Kidney (tissue), 14 donors: Measurements from ENCODE around the gene NEMP1. TPM values are rescaled to one million over a fixed set of nuclear protein-coding genes. Genes with fewer than 3 reads are reported as not detected.

Source experiments
- DNase-seq, 5 donors: peaks; one replicate each; pipeline ENCODE4 v3.0.0-alpha.2; 2013 to 2020
- FAIRE-seq: peaks from 2 replicates; lab custom pipeline; 2012; peaks lifted over from hg19 to GRCh38; lab: Jason Lieb, UNC
- H3K27ac ChIP-seq, 2 donors: one replicate each; pipeline ENCODE4 v1.7.0; 2013; ENCODE audit warnings: low read depth in 2 of 2, low read length in 2 of 2, inconsistent platforms in 1 of 2
- H3K27me3 ChIP-seq: one replicate; pipeline ENCODE4 v1.7.1; 2013; ENCODE audit warnings: low read length, inconsistent platforms; ENCODE audit not compliant: control insufficient read depth, insufficient read depth
- H3K36me3 ChIP-seq, 3 donors: one replicate each; pipeline versions ENCODE4 v1.7.0 to v1.7.1; 2013; ENCODE audit warnings: low read length in 3 of 3, control low read depth in 1 of 3, inconsistent platforms in 1 of 3; ENCODE audit not compliant: insufficient read depth in 3 of 3, control insufficient read depth in 2 of 3
- H3K4me1 ChIP-seq, 3 donors: one replicate each; pipeline versions ENCODE4 v1.7.0 to v1.7.1; 2013; ENCODE audit warnings: low read length in 3 of 3, inconsistent platforms in 1 of 3, low read depth in 1 of 3; ENCODE audit not compliant: control insufficient read depth in 2 of 3, insufficient read depth in 2 of 3
- H3K4me3 ChIP-seq, 3 donors: one replicate each; pipeline versions ENCODE4 v1.7.0 to v1.8.1; 2013; ENCODE audit warnings: low read length in 3 of 3, control low read depth in 1 of 3, inconsistent platforms in 1 of 3
- H3K9ac ChIP-seq, 3 donors: one replicate each; pipeline versions ENCODE4 v1.7.0 to v1.7.1; 2013; ENCODE audit warnings: low read length in 3 of 3, control low read depth in 1 of 3, inconsistent platforms in 1 of 3
- H3K9me3 ChIP-seq, 3 donors: one replicate each; pipeline versions ENCODE4 v1.7.0 to v1.7.1; 2013; ENCODE audit warnings: low read length in 3 of 3, control low read depth in 1 of 3, inconsistent platforms in 1 of 3; ENCODE audit not compliant: control insufficient read depth in 2 of 3, insufficient read depth in 1 of 3
- intact Hi-C: fragments of 100-400 bp; cut with DNase I; formaldehyde crosslinking; loops from one replicate; pipeline ENCODE4 v1.11.1; 2022
- polyA plus RNA-seq: library from polyadenylated mRNA; stranded (reverse); fragments of 350-450 nt; fragmentation: Illumina TruSeq; extraction: RNeasy Lipid Tissue Mini Kit (QIAGEN cat#74804); gene quantifications from one replicate; pipeline ENCODE4 v1.2.3, GENCODE V29; 2014; ENCODE audit warnings: low read depth, low replicate concordance; ENCODE audit not compliant: insufficient read depth
- total RNA-seq: library from RNA; stranded (reverse); fragmentation: NEBNext Ultra II Directional; extraction: Animal tissue kit (Norgen Biotek cat#: 25700); gene quantifications from one replicate; pipeline ENCODE4 v1.2.1, GENCODE V29; 2021
- TF ChIP-seq, protein P1 (sequence below): IDR thresholded peaks from 3 replicates; pipeline ENCODE4 v1.5.1; 2012; ENCODE audit warnings: mild to moderate bottlenecking, moderate library complexity, borderline replicate concordance; ENCODE audit not compliant: insufficient read depth; ENCODE audit errors: extremely low read depth
- donor health status: control.
- donor health status: control.
- donor health status: control.
- donor health status: control.
- donor health status: control.
- donor health status: DM: yes; HTN: yes; CAD: no.
- donor health status: Normal renal cell carcinoma (clear cell type).

Gene NEMP1
- total and polyA plus RNA-seq, 2 donors from 2014 or later, result 2.1 to 10.3 TPM

GRCh38 chr12:57008178-57008577, 70.4 kb downstream of the NEMP1 start:
- Histone ChIP-seq H3K9me3 (no peaks in the 10 kb centered on the region), H3K36me3 (peaks cover 1 to 14% (median 6%) of the 10 kb centered on the region in 3 donors), H3K27me3 (no peaks in the 10 kb centered on the region), H3K4me1 (peaks cover 0 to 9% (median 8%) of the 10 kb centered on the region in 3 donors), H3K4me3 (no peak overlapping the region), H3K27ac (no peak overlapping the region), H3K9ac (no peak overlapping the region)
- DNase-seq (peak in 3 of 5 donors; percentile 23 to 84 (median 78)), FAIRE-seq (no peak)
- TF ChIP-seq, protein P1, sequence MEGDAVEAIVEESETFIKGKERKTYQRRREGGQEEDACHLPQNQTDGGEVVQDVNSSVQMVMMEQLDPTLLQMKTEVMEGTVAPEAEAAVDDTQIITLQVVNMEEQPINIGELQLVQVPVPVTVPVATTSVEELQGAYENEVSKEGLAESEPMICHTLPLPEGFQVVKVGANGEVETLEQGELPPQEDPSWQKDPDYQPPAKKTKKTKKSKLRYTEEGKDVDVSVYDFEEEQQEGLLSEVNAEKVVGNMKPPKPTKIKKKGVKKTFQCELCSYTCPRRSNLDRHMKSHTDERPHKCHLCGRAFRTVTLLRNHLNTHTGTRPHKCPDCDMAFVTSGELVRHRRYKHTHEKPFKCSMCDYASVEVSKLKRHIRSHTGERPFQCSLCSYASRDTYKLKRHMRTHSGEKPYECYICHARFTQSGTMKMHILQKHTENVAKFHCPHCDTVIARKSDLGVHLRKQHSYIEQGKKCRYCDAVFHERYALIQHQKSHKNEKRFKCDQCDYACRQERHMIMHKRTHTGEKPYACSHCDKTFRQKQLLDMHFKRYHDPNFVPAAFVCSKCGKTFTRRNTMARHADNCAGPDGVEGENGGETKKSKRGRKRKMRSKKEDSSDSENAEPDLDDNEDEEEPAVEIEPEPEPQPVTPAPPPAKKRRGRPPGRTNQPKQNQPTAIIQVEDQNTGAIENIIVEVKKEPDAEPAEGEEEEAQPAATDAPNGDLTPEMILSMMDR, result peak; percentile 56
- intact Hi-C loops, result no loop called here

DNA sequence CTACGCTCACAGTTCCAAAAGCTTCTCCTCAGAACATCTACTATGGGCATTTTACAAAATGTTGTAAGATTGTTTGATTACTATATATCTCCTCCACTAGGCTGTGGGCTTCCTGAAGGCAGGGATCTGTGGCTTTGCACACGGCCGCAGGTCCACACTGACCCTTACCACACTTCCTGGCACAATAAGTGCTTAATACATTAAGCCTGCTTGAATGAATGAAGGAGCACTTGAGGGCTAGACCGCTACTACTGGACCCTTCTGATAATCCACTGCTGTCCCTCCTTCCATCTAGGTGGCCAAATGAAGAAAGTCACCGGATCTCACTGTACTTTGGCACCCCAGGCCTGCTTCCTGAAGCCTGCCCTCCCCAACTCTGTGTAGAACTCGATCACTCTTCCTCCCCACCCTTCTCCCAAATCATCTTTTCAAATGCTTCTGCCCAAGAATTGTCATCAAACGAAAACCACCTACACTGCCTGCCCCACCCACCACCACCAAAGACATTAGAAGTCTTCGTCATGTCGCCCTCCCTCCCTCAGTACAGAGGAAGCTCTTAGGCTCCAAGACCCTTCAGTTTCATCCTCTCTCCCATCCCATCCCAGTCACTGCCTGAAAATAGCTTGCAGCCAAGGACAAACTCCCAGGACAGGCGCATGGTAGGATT, 71.6 kb downstream of the NEMP1 start:
- peak overlapping the region in 2 of 3 donors; percentile 45 to 60 for H3K9ac ChIP-seq
- peaks cover 2 to 26% (median 9%) of the 10 kb centered on the region in 3 donors for H3K36me3 ChIP-seq
- no peak for FAIRE-seq
- H3K27me3 ChIP-seq, result no peaks in the 10 kb centered on the region
- TF ChIP-seq, protein P1, result no peak
- H3K4me1 ChIP-seq, result peaks cover 0 to 9% (median 8%) of the 10 kb centered on the region in 3 donors
- peak overlapping the region in 2 of 3 donors; percentile 66 to 67 for H3K4me3 ChIP-seq
- H3K27ac ChIP-seq, result peak overlapping the region in 1 of 2 donors; percentile 45
- H3K9me3 ChIP-seq, result no peaks in the 10 kb centered on the region
- DNase-seq, result no peak
- intact Hi-C loops, result no loop called here

DNA sequence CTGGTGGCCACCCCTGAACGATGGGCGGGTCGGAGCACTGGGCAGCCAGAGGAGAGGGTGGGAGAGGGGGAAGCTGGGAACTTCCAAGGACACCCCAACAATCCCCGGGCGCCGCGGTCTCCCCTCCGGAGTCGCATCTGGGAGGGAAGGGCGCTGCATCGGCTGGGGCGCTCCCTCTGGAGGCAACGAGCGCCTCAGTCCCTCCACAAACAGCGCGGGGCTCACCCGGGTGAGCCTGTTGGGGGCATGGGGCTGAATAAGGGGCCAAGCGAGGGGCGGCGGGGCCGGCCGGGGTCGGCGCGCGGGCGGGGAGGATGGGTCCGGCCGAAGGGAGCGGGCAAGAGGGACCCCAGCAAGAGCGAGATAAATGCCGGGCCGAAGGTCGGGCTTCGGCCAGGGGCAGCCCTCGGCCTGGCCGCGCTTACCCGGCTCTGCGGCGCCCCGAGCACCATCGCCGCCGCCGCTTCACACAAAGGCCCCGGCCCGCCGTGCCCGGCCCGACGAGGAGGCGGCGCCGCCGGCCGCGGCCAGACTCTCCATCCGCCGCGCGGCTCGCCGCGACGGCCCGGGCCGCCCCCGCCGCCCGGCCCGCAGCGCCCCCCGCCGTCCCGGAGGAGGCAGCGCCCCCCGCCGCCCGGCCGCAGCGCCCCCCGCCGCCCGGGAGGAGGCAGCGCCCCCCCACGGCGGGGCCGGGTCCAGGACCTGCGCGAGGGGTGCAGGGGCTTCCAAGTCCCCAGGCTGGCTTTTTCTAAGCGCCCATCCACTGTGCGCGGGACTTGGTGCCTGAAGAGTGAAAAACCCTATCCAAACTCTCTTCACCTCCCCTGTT, 72.4 kb downstream of the NEMP1 start, which contains the start of gene ZBTB39:
Gene ZBTB39 (minus strand): TSS at position 567 of the 829 bp plus-strand sequence. CDS start 1,629 bp downstream, outside the sequence.
- H3K27me3 ChIP-seq, result no peaks in the 10 kb centered on the region
- intact Hi-C loops, result no loop called here

More for the DNA sequence above, 72.4 kb downstream of the NEMP1 start, which contains the start of gene ZBTB39:
- Histone ChIP-seq H3K4me1 (peaks cover 0 to 15% (median 8%) of the 10 kb centered on the region in 3 donors), H3K36me3 (peaks cover 2 to 31% (median 9%) of the 10 kb centered on the region in 3 donors), H3K4me3 (peak within 1 kb of the TSS; percentile 58 to 82 (median 71)), H3K9me3 (no peaks in the 10 kb centered on the region), H3K27ac (peak within 1 kb of the TSS; percentile 40 to 45), H3K9ac (peak within 1 kb of the TSS; percentile 41 to 78 (median 76))
- FAIRE-seq (no peak), DNase-seq (peak; percentile 62 to 85 (median 76))
- TF ChIP-seq, protein P1, result peak; percentile 44

Other genes starting within 250 kb of the NEMP1 start
- not detected for gene SDR9C7, start 144.4 kb downstream of the NEMP1 start, total RNA-seq
- gene SDR9C7, start 144.4 kb downstream of the NEMP1 start, polyA plus RNA-seq, result not detected
- gene RDH16, start 121.2 kb downstream of the NEMP1 start, total RNA-seq, result 0.41 TPM
- gene RDH16, start 121.2 kb downstream of the NEMP1 start, polyA plus RNA-seq, result 0.15 TPM
- 6.6 TPM for gene ZBTB39, start 72.2 kb downstream of the NEMP1 start, total RNA-seq
- 1.4 TPM for gene ZBTB39, start 72.2 kb downstream of the NEMP1 start, polyA plus RNA-seq
- gene TAC3, start 62.3 kb downstream of the NEMP1 start, total RNA-seq, result not detected
- not detected for gene TAC3, start 62.3 kb downstream of the NEMP1 start, polyA plus RNA-seq
- gene MYO1A, start 28.7 kb downstream of the NEMP1 start, total RNA-seq, result 0.25 TPM
- 0.77 TPM for gene MYO1A, start 28.7 kb downstream of the NEMP1 start, polyA plus RNA-seq
- 28.0 TPM for gene NAB2, start 10.3 kb upstream of the NEMP1 start, total RNA-seq
- 13.9 TPM for gene NAB2, start 10.3 kb upstream of the NEMP1 start, polyA plus RNA-seq
- 232 TPM for gene STAT6, start 32.6 kb upstream of the NEMP1 start, total RNA-seq
- 74.8 TPM for gene STAT6, start 32.6 kb upstream of the NEMP1 start, polyA plus RNA-seq
- gene LRP1, start 49.7 kb upstream of the NEMP1 start, total RNA-seq, result 121 TPM
- 18.7 TPM for gene LRP1, start 49.7 kb upstream of the NEMP1 start, polyA plus RNA-seq
- not detected for gene LRP1-AS, start 68.8 kb upstream of the NEMP1 start, total RNA-seq
- not detected for gene LRP1-AS, start 68.8 kb upstream of the NEMP1 start, polyA plus RNA-seq
- 0.16 TPM for gene NXPH4, start 138.0 kb upstream of the NEMP1 start, total RNA-seq
- gene NXPH4, start 138.0 kb upstream of the NEMP1 start, polyA plus RNA-seq, result 0.71 TPM
- gene SHMT2, start 150.9 kb upstream of the NEMP1 start, total RNA-seq, result 70.1 TPM
- 49.3 TPM for gene SHMT2, start 150.9 kb upstream of the NEMP1 start, polyA plus RNA-seq
- 3.1 TPM for gene STAC3, start 172.4 kb upstream of the NEMP1 start, total RNA-seq
- gene STAC3, start 172.4 kb upstream of the NEMP1 start, polyA plus RNA-seq, result 1.5 TPM